Rectal smooth muscle tissue (tissue), 1 donor: ENCODE results near the gene GANAB.
A peak's percentile ranks its signal among the peaks of the same experiment; 100 is the strongest.
"Not testable (repeated sequence)": the region's sequence is repeated elsewhere in the genome, so short reads cannot be mapped to it uniquely, and the experiment has no call there.

ENCODE experiments used
- H3K27ac ChIP-seq: one replicate; pipeline ENCODE4 v1.7.0; 2013; ENCODE audit warnings: low read depth, low read length, inconsistent platforms
- H3K27me3 ChIP-seq: one replicate; pipeline ENCODE4 v1.7.0; 2013; ENCODE audit warnings: low read length; ENCODE audit not compliant: control insufficient read depth, insufficient read depth
- H3K36me3 ChIP-seq: one replicate; pipeline ENCODE4 v1.7.0; 2013; ENCODE audit warnings: low read length; ENCODE audit not compliant: control insufficient read depth, insufficient read depth
- H3K4me1 ChIP-seq: one replicate; pipeline ENCODE4 v1.7.0; 2013; ENCODE audit warnings: low read length; ENCODE audit not compliant: control insufficient read depth, insufficient read depth
- H3K4me3 ChIP-seq: one replicate; pipeline ENCODE4 v1.7.0; 2013; ENCODE audit warnings: low read length
- H3K9ac ChIP-seq: one replicate; pipeline ENCODE4 v1.7.0; 2013; ENCODE audit warnings: low read length

GANAB gene

GRCh38 chr11:62645946-62646824, at the start of gene GANAB:
Gene GANAB, minus strand, starts transcription at chr11:62646613. Its CDS starts 14 bp downstream, at chr11:62646599.
- peaks cover 21% of the 10 kb centered on the region for H3K36me3 ChIP-seq
- H3K27ac ChIP-seq, result peak within 1 kb of the TSS; percentile 87
- H3K4me1 ChIP-seq, result peaks cover 12% of the 10 kb centered on the region
- no peaks in the 10 kb centered on the region for H3K27me3 ChIP-seq
- H3K4me3 ChIP-seq, result peak within 1 kb of the TSS; percentile 94
- peak within 1 kb of the TSS; percentile 90 for H3K9ac ChIP-seq

DNA sequence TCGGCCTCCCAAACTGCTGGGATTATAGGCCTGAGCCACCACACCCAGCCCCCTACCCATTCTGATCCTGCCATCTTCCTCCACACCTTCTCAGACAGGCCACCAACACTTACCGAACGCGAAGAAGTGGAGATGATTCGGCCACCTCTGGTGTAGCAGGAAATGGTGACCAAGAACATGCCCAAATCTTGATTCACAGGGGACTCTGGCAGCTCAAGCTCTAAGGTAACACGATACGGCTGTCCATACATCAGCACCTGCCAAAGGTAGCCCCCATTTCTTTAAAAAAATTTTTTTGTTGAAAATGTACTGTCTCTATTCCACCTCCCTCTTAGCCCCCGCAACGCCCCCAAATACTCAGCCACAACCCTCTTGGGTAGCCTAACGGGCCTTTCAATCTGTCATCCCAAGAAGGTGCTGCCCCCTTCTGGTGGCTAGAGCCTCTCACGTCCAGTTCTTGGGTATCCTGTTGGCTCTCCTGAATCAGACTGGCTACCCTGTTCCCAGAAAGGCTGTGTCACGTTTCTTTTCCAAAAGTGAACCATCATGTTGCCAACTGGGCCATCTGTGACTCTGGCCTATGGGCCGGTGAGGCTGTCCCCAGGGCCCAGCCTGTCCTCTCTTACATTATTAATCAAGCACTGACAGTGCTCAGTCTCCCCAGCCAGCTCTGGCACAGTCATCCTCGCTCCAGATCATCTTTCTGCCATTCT, 48.2 kb upstream of the GANAB start:
- Histone ChIP-seq H3K27me3 (no peaks in the 10 kb centered on the region), H3K4me3 (no peak overlapping the region), H3K27ac (no peak overlapping the region), H3K36me3 (peaks cover 14% of the 10 kb centered on the region), H3K9ac (no peak overlapping the region), H3K4me1 (no peaks in the 10 kb centered on the region)

DNA sequence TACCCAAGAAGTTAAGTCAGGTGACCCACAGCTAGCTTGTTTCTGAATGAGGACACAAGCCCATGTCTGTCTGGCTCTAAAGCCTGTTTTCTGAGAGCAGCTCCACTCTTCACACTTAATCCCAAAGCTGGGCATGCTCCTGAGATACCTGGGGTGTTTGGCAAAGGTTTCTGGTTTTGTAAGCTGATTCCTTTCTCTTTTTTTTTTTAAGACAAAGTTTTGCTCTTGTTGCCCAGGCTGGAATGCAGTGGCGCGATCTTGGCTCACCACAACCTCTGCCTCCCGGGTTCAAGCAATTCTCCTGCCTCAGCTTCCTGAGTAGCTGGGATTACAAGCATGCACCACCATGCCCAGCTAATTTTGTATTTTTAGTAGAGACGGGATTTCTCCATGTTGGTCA, 47.2 kb upstream of the GANAB start:
- H3K9ac ChIP-seq, H3K27ac ChIP-seq, H3K4me1 ChIP-seq, H3K4me3 ChIP-seq, H3K27me3 ChIP-seq: not testable (repeated sequence)
- peaks cover 14% of the 10 kb centered on the region for H3K36me3 ChIP-seq

DNA sequence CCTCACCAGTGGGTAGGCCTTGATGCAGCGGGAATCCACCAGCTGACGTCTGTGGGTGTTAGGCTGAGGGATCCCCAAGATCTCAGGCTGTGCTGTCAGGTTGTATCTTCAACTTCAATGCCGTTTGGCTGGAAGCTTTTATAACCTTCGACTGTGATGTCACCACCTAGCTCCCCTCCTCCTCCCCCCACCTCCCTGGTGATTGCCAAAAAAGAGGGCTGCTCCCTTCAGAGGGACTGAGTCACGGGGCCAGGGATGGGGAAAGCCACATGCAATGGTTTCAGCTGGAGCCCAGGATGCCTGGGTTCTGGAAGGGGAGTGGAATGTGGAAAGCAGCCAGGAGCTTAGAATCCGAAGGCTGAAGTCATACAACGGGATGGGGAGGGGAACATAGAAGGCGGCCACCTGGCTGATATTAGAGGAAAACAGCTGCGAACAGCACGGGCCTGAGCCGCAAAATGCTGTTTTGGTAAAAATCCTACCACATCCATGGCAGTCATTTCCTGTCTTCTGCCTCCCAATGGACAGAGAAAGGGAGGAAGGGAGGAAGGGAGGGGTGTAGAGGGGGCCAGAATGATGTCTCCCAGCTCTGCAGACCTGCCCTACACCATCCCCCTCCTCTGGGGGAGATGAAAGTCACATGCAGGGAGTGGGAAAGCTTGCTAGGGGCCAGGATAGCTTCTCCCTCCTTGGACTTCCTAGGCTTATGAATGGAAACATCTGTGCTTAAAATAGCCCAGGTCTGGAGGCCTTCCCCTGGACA, 43.2 kb upstream of the GANAB start, which contains the start of gene LRRN4CL:
Gene LRRN4CL, minus strand, starts transcription at position 110 of the 763 bp plus-strand sequence. CDS start 1,022 bp downstream, outside the sequence.
- Histone ChIP-seq H3K9ac (no peak within 1 kb of the TSS), H3K27me3 (peaks cover 5% of the 10 kb centered on the region), H3K36me3 (peaks cover 14% of the 10 kb centered on the region), H3K4me1 (peaks cover 2% of the 10 kb centered on the region), H3K4me3 (peak within 1 kb of the TSS; percentile 58), H3K27ac (peak within 1 kb of the TSS; percentile 74)

- Histone ChIP-seq H3K9ac (no peak overlapping the region), H3K4me1 (peaks cover 2% of the 10 kb centered on the region), H3K36me3 (peaks cover 14% of the 10 kb centered on the region), H3K27ac (peak overlapping the region; percentile 36), H3K4me3 (peak overlapping the region; percentile 49), H3K27me3 (peaks cover 5% of the 10 kb centered on the region)
Measured at GRCh38 chr11:62688491-62688890, 42.1 kb upstream of the GANAB start.

GRCh38 chr11:62687508-62688396, 41.3 kb upstream of the GANAB start:
- H3K4me3 ChIP-seq, result peak overlapping the region; percentile 49
- peaks cover 5% of the 10 kb centered on the region for H3K27me3 ChIP-seq
- peak overlapping the region; percentile 37 for H3K27ac ChIP-seq
- no peak overlapping the region for H3K9ac ChIP-seq
- H3K4me1 ChIP-seq, result peaks cover 2% of the 10 kb centered on the region
- H3K36me3 ChIP-seq, result peaks cover 12% of the 10 kb centered on the region

DNA sequence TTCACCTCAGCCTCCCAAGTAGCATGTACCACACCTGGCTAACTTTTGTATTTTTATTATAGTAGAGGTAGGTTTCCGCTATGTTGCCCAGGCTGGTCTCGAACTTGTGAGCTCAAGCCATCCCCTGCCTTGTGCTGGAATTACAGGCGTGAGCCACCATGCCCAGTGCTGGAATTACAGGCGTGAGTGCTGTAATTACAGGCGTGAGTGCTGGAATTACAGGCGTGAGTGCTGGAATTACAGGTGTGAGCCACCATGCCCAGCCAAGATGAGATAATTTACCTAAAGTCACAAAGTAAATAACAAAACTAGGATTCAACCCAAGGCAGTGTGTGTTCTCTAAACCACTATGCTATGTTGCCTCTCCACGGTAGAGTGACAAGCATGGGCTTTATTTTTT, 36.1 kb upstream of the GANAB start:
- Histone ChIP-seq H3K9ac (no peak overlapping the region), H3K27me3 (no peaks in the 10 kb centered on the region), H3K27ac (no peak overlapping the region), H3K4me3 (no peak overlapping the region), H3K4me1 (peaks cover 7% of the 10 kb centered on the region), H3K36me3 (peaks cover 4% of the 10 kb centered on the region)

GRCh38 chr11:62680825-62681240, 34.4 kb upstream of the GANAB start:
- Histone ChIP-seq H3K4me3 (no peak overlapping the region), H3K27ac (no peak overlapping the region), H3K4me1 (peaks cover 7% of the 10 kb centered on the region), H3K9ac (no peak overlapping the region), H3K27me3 (no peaks in the 10 kb centered on the region), H3K36me3 (peaks cover 9% of the 10 kb centered on the region)

DNA sequence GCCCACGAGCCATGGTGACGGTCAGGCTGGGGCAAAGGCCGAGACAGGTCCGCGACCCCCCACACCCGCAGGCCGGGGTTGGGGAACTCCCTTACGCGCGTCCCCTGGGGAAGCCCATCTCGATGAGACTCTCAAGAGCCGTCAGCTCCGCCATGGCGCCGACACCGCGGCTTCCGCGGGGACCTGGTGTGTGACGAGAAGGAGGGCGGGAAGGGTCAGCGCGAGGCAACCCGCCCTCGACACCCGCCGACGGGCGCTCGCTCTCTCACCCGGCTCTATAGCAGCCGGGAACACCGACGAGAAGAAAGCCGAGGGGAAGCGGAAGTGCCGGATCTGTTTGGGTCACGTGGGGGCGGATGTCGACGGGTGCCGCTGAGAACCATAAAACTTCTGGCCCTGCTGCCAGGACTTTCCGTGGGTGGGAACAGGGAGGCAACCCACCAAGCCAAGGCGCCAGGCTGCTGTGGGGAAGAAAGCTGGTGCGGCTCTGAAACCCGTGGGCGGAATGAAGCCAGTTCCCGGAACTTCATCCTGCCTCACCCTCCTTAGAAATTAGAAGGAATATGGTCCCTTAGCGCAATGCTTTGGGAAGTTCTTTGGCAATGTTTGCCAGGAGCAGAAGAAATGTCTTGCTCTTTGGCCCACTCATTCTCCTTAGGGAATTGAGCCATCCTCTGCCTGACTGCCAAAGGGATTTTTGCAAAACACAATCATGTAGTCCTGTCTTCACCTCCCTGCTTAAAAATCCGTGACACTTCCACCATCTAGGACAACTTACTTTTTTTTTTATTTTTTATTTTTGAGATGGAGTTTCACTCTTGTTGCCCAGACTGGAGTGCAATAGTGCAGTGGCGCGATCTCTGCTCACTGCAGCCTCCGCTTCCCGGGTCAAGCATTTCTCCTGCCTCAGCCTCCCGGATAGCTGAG, 32.6 kb upstream of the GANAB start, which contains the start of gene UBXN1:
Gene UBXN1, minus strand, starts transcription at position 304 of the 927 bp plus-strand sequence. Its CDS starts 150 bp downstream, at position 154.
- Histone ChIP-seq H3K27ac (peak within 1 kb of the TSS; percentile 87), H3K4me1 (peaks cover 10% of the 10 kb centered on the region), H3K4me3 (peak within 1 kb of the TSS; percentile 98), H3K9ac (peak within 1 kb of the TSS; percentile 84), H3K27me3 (no peaks in the 10 kb centered on the region), H3K36me3 (peaks cover 13% of the 10 kb centered on the region)

DNA sequence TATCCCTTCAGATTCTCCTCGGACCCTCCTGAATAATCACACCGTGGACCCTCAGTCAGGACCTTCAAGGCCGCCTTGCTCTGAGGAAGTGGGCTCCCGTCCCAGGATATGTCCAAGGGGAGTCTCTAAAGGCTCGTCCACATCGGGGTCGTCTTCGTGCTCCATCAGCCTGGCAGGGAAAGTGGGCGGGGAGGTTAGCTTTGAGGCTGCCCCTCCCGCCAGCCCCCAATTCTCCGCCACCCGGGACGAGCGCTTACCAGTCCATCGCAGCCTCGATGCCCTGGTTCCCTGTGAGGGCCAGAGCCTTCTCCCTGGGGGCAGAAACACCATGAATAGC, 32.0 kb upstream of the GANAB start:
- H3K4me1 ChIP-seq, result peaks cover 10% of the 10 kb centered on the region
- H3K36me3 ChIP-seq, result peaks cover 13% of the 10 kb centered on the region

More for the DNA sequence above, 32.0 kb upstream of the GANAB start:
- Histone ChIP-seq H3K27me3 (no peaks in the 10 kb centered on the region), H3K27ac (peak overlapping the region; percentile 87), H3K9ac (peak overlapping the region; percentile 84), H3K4me3 (peak overlapping the region; percentile 98)
